Body of pancreas (tissue), 4 donors: ENCODE data around the gene ARHGEF5. TPM values are rescaled to one million over a fixed set of nuclear protein-coding genes. Genes with fewer than 3 reads are reported as not detected.

Source experiments
- ATAC-seq: fragments of 150-250 bp; one replicate; pipeline ENCODE4 v1.9.1; 2016
- DNase-seq, 4 donors: peaks; one replicate each; pipeline ENCODE4 v3.0.0-alpha.2; 2019
- H3K27ac ChIP-seq, 4 donors: fragments of 200-600 bp; sonication (generic); 1 replicate in 3 of 4; 2 replicates in 1 of 4; pipeline versions ENCODE4 v1.5.1 to v1.6.1; 2016 to 2019; ENCODE audit warnings: mild to moderate bottlenecking in 1 of 4, mixed read lengths in 1 of 4, moderate library complexity in 1 of 4
- H3K27me3 ChIP-seq, 2 donors: fragments of 200-600 bp; sonication (generic); one replicate each; pipeline ENCODE4 v1.6.0; 2016; ENCODE audit warnings: mild to moderate bottlenecking in 1 of 2
- H3K36me3 ChIP-seq, 2 donors: fragments of 200-600 bp; sonication (generic); replicated peaks in 1 of 2; 2 replicates each; pipeline ENCODE4 v1.5.1; 2016; ENCODE audit warnings: low read depth in 2 of 2; ENCODE audit not compliant: insufficient read depth in 1 of 2
- H3K4me1 ChIP-seq: fragments of 200-600 bp; sonication (generic); one replicate; pipeline ENCODE4 v1.6.0; 2016
- H3K4me3 ChIP-seq, 2 donors: fragments of 200-600 bp; sonication (generic); 1 replicate in 1 of 2; 2 replicates in 1 of 2; pipeline ENCODE4 v1.5.1; 2016 to 2019
- H3K9me3 ChIP-seq, 3 donors: fragments of 200-600 bp; sonication (generic); 1 replicate in 2 of 3; 2 replicates in 1 of 3; pipeline ENCODE4 v1.5.1; 2016
- CTCF ChIP-seq, 7 experiments: fragments of 450-650 bp in 4 of 7; fragments of 200-600 bp in 3 of 7; sonication (generic) in 3 of 7; IDR thresholded peaks; one replicate each; pipeline ENCODE4 v1.5.1; 2016 to 2019; ENCODE audit warnings: antibody characterized with exemption in 7 of 7
- POLR2A ChIP-seq, 3 donors: fragments of 450-650 bp; IDR thresholded peaks; one replicate each; pipeline ENCODE4 v1.6.1; 2016; ENCODE audit warnings: antibody characterized with exemption in 3 of 3, mild to moderate bottlenecking in 2 of 3
- WGBS, 2 donors: methylation state at CpG; one replicate each; pipeline ENCODE4 v1.1.5; 2017; 5-methylcytosine and 5-hydroxymethylcytosine counted together
- intact Hi-C: fragments of 100-400 bp; cut with DNase I; formaldehyde crosslinking; loops from one replicate; pipeline ENCODE4 v1.15.1; 2023
- total RNA-seq, 2 donors: library from RNA; depleted of rRNA; stranded (reverse); fragments of >200 nt; gene quantifications; one replicate each; pipeline ENCODE4 v1.1.0, GENCODE V29; 2016

Gene ARHGEF5
- total RNA-seq, 2 donors from 2014 or later: 19.1 to 23.1 TPM

- Histone ChIP-seq H3K9me3 (no peaks in the 10 kb centered on the region), H3K4me1 (no peaks in the 10 kb centered on the region), H3K4me3 (no peak within 1 kb of the TSS), H3K27me3 (no peaks in the 10 kb centered on the region), H3K36me3 (no peaks in the 10 kb centered on the region), H3K27ac (no peak within 1 kb of the TSS)
- intact Hi-C loops: no loop called here
- WGBS, 2 donors: 87 to 95% methylated on average over 3 to 8 of the region's 39 CpGs
- DNase-seq: no peak
- ATAC-seq: no peak
- TF ChIP-seq POLR2A (IDR thresholded peaks at IDR 0.05) (no peak), CTCF (IDR thresholded peaks at IDR 0.05) (no peak)
Measured at GRCh38 chr7:144403649-144404061, 48.5 kb downstream of the ARHGEF5 start, which contains the start of gene NOBOX. Gene NOBOX (minus strand): TSS chr7:144403693.

- no peaks in the 10 kb centered on the region for H3K4me1 ChIP-seq
- H3K9me3 ChIP-seq: no peaks in the 10 kb centered on the region
- intact Hi-C loops: no loop called here
- WGBS, 2 donors: 71 to 78% methylated on average over 4 of the region's 4 CpGs
- TF ChIP-seq POLR2A (IDR thresholded peaks at IDR 0.05) (no peak), CTCF (IDR thresholded peaks at IDR 0.05) (no peak)
- no peak overlapping the region for H3K27ac ChIP-seq
- no peak for ATAC-seq
- no peak for DNase-seq
- H3K4me3 ChIP-seq: no peak overlapping the region
- no peaks in the 10 kb centered on the region for H3K27me3 ChIP-seq
- H3K36me3 ChIP-seq: no peaks in the 10 kb centered on the region
Measured at GRCh38 chr7:144404946-144405345, 49.7 kb downstream of the ARHGEF5 start.

- no peak for ATAC-seq
- H3K4me3 ChIP-seq: no peak overlapping the region
- DNase-seq: peak in 2 of 4 donors; percentile 6 to 42
Measured at GRCh38 chr7:144407266-144407931, 52.2 kb downstream of the ARHGEF5 start.

GRCh38 chr7:144408121-144408520, 52.9 kb downstream of the ARHGEF5 start:
- Histone ChIP-seq H3K36me3 (no peaks in the 10 kb centered on the region), H3K4me1 (no peaks in the 10 kb centered on the region), H3K27ac (no peak overlapping the region), H3K9me3 (no peaks in the 10 kb centered on the region), H3K4me3 (no peak overlapping the region), H3K27me3 (no peaks in the 10 kb centered on the region)
- ATAC-seq: no peak
- 56 to 59% methylated on average over 3 of the region's 3 CpGs for WGBS, 2 donors
- intact Hi-C loops: no loop called here
- TF ChIP-seq CTCF (IDR thresholded peaks at IDR 0.05) (no peak), POLR2A (IDR thresholded peaks at IDR 0.05) (no peak)
- no peak for DNase-seq

More at GRCh38 chr7:144407266-144407931, 52.2 kb downstream of the ARHGEF5 start:
- H3K9me3 ChIP-seq: no peaks in the 10 kb centered on the region
- H3K4me1 ChIP-seq: no peaks in the 10 kb centered on the region
- intact Hi-C loops: no loop called here
- WGBS, 2 donors: 37 to 53% methylated on average over 12 of the region's 12 CpGs
- H3K27me3 ChIP-seq: no peaks in the 10 kb centered on the region
- TF ChIP-seq POLR2A (IDR thresholded peaks at IDR 0.05): no peak
- no peak for TF ChIP-seq CTCF (IDR thresholded peaks at IDR 0.05)
- H3K36me3 ChIP-seq: no peaks in the 10 kb centered on the region
- no peak overlapping the region for H3K27ac ChIP-seq

GRCh38 chr7:144410441-144410840, 55.2 kb downstream of the ARHGEF5 start:
- 19 to 20% methylated on average over 4 of the region's 4 CpGs for WGBS, 2 donors
- no peaks in the 10 kb centered on the region for H3K27me3 ChIP-seq
- H3K9me3 ChIP-seq: no peaks in the 10 kb centered on the region
- intact Hi-C loops: no loop called here
- TF ChIP-seq POLR2A (IDR thresholded peaks at IDR 0.05) (no peak), CTCF (IDR thresholded peaks at IDR 0.05) (no peak)
- no peak for ATAC-seq
- no peak overlapping the region for H3K4me3 ChIP-seq
- no peaks in the 10 kb centered on the region for H3K36me3 ChIP-seq
- H3K27ac ChIP-seq: no peak overlapping the region
- no peak for DNase-seq
- H3K4me1 ChIP-seq: no peaks in the 10 kb centered on the region
